ENCODE data around the gene SHC3.

Gene SHC3

DNA sequence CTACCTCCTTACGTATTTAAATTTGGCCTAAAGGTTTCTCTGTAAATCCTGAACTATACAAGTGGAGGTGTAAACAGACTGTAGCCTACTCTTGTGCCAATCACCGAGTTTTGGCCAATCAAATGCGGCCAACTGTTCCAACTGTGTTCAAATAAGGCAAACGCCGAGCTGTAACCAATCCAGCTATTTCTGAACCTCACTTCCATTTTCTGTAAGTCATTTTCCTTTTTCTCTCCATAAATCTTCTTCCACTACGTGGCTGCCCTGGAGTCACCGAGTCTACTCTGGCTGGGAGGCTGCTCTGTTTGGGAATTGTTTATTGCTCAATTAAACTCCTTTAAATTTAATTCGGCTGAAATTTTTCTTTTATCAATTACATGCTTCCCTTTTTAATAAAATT is 129.0 kb downstream of the SHC3 start:
- DNase-seq, result no peak

DNA sequence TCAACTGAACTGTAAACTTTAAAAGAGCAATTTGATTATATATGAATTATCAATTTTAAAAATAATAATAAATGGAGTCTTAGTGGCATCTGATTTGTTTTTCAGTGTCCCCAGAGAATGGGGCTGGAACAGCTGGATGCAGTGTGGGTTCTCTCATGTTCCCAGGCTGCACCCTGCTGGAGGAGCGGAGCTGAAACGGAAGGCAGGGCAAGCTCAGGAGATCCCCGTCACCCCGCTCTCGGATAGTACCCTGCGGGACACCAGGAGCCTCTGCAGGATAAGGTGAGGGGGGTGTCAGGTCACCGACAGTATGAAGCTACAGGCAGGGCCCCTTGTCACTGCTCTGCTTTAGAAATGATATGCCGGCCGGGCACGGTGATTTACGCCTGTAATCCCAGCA is 130.0 kb downstream of the SHC3 start:
- no peak for DNase-seq

DNA sequence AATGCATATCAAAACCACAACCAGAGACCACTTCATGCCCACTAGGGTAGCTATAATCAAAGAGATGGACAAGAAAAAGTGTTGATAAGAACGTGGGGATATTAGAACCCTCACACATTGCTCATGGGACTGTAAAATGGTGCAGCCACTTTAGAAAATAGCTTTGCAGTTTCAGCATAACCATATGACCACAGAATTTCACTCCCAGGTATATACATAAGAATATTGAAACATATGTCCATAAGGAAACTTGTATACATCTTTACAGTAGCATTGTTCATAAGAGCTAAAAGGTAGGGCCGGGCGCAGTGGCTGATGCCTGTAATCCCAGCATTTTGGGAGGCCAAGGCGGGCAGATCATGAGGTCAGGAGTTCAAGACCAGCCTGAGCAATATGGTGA is 131.0 kb downstream of the SHC3 start:
- DNase-seq, result no peak

DNA sequence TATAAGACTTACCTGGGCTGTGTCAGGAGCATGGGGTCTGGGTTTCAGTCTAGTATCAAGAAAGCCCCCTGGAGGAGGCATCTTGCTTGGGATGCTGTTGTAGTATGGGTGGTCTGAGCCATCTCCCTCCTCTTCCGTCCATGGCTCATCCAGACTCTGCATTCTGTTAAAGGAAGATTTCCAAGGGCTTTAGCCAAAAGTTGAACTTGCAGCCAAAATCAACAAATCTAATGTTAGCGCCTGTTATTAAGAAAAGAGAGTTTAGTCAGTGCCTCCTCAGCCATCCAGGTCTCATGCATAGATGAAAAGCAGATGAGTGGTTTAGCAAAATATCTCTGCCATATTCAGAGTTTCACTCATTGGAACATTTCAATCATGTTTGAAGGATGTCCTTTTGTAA is 131.8 kb downstream of the SHC3 start:
- no peak for DNase-seq

DNA sequence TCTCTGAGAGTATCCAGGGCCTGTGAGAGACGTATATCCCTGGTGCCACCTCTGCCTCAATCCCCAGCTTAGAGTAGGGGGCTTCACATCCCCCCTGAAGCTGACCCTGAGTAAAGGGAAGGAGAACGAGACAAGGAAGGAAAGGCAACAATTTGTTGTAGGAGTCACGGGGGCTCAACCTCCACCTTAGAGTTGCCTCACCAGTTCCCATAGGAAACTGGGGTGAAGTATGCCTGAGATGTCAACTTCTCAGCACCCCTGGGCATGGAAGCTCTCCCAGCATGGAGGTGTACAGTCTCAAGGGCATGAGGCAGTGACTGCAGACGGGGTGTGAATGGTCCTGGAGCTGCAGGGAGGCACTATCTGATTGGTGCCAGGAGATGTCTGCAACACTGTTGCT is 133.7 kb downstream of the SHC3 start:
- no peak for DNase-seq

DNA sequence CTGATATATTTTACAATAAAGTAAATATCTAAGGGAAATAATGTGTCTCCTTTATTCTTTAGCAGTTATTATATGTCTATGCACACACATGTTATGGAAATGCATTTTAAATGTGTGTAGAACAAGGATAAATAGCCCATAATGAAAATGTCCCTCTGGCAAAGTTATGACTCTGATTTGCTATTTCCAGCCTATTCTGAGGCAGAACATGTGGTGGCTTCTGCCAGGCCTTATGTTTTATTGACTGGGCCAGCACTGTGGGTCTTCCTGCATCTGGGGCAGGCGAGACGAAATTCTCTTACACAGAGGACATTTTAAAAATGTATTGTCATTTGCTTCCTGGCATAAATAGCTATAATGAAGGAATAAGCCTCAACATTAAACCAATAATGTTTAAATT is 134.5 kb downstream of the SHC3 start:
- DNase-seq, result no peak

DNA sequence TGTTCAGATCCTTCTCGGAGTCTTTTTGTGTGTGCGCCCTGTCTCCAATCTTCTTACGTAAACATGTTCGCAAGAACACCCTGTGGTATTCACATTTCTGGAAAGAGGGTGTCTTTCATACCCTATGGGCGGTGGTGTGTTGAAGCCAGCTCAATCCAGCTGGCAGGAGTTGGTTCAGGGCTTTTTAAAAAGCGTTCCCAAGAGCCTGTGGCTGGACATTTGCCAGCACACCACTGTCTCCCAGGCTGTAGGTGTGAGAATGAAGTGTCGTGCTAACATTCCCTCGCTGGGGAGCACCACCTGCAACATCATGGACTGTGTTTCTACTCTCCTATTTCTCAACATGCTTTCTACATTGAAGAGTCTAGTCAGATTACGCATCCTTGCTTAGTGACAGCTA is 135.6 kb downstream of the SHC3 start:
- no peak for DNase-seq

DNA sequence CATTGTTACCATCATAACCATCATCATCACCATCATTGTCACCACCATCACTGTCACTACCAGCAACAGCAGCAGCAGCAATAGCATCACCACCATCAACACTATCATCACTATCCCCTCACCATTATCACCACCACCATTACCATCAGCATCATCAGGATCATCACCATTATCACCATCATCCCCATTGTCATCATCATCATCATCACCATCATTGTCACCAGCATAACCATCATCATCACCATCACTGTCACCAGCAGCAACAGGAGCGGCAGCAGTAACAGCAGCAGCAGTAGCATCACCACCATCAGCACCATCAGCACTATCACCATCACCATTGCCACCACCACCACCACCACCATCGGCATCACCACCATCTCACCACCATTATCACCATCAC is 139.0 kb downstream of the SHC3 start:
- no peak for DNase-seq

DNA sequence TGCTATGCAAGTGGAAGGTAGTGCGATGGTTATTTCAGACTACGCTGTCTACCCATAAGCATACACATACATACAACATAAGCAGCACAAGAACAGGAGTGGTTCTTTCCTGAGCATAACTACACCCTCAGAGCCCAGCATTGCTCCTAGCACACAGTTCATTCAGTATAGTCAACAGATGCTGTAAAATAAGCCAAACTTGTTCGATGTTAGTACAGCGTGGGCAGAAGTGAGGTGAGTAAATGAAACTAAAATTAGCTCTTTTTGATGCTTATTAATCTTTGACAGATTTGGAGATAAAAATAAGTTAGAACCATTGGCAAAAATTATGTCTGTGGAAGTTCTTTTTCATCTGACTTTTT is 139.5 kb downstream of the SHC3 start:
- DNase-seq, result no peak

DNA sequence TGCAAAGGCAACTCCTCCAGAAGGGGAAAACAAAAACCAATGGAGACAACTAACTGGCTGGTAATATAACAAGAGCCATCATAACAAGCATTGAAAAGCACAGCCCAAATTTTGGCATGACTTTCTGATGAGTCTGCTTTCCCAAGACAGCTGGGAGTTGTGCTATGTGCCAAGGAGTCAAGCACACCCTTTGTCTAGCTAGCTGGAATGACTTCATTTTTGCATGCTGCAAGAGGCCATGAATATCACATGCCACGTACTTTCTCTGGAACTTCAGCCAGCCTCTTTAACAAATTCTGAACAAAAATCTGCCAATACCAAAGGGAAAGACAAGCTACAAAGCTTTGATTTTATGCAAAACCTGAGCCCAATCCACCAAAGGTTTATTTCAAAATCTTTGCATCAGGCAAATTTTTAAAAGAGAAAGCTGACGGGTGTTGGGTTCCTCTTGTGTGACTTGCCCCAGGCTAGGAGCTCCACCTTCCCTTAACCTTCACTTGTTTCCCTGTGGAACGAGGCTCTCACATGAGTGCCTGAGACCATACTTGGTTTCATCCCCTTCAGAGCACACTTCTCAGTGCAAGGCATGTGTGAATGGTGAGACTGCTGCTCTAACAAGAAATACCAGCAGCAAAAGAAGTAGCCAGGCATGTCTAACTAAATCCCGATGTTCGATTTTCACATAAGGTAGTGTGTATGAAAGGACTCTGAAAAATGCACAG is 140.1 kb downstream of the SHC3 start:
- DNase-seq, result no peak

DNA sequence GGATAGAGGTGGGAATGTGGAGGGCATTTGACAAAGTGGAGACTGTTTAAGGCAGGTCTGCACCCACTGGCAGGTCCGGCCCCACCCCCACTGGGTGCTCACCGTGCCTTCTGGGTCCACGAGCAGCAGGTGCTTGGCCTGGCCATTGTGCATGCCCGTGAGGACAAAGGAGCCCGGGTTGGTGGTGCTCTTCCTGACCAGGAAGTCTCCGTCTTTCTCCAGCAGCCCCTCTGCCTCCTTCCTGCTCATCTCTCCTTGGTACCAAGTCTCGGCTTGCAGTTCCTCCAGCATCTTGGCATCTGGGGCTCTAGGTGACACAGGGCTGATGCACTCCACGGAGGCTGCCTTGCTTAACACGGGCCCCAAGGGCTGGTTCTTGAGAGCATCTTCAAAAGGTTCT is 140.7 kb downstream of the SHC3 start:
- DNase-seq, result no peak

DNA sequence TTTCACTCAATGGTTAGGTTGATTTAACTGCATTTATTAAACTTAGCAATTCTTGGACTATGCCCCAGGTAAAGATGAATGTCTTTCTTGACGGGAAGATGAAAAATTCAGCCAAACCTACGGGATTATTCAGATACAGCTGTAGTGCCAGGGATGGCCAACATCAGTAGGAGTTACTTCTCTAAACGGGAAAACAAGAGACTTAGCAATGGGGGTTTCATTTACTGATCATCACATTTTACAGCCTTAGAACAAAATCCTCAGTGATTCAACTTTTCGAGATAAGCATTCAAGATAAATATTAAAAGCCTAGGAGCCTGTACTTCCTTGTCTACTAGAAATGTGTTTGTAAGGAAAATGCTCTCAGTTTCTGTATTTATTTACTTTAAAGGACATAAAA is 141.3 kb downstream of the SHC3 start:
- DNase-seq, result no peak

DNA sequence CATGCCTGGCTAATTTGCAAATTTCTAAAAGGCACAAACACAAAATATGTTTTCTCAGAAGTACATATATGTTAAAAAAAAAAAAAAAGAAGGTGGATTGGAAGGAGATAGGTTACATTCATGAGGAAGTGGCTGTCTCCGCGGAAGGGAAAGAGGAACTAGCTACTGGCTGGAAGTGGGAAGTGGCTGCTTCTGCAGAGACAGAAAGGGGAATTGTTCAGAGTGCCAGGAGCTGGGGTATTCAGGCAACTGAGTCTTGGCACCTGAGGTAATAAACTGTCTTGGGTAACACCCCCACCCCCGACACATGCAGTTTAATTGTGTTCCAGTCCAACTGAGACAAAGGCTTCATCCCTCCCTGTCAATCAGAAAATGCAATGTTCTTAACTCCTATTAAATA is 141.7 kb downstream of the SHC3 start:
- no peak for DNase-seq

DNA sequence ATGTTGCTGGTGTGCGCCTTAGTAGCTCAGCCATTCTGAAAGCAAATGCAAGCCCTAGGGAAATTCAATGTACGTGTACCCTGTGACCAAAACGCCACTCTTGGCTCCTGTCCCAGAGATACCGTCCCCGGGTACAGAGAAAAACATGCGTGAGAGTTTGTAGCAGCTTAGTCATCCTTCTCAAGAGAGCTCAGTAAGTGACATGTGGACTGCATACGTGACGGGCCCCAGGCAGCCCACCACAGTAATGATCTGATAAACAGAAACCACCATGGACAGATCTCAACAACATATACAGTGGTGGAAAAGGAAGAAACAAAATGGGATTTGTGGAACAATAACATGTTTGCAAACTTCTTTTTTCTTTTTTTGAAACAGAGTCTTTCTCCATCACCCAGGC is 142.2 kb downstream of the SHC3 start:
- no peak for DNase-seq

DNA sequence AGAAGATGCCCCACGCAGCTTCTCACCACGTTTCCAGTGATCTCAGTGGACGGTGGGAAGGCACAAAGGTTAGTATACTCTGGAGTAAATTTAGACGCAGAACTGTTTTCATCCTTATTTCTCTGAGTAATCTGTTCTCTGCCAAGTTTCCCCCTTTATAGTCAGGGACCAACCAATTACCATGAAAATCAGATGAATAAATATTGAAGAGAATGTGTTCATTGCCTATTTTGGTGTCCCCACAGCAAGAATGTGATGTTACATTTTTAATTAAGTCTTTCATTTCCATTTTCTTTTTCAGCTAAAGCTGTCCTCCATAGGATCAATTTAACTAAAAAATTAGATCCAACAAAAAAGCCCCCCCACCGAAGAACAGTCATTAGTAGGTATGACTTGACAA is 146.0 kb downstream of the SHC3 start:
- DNase-seq, result no peak

DNA sequence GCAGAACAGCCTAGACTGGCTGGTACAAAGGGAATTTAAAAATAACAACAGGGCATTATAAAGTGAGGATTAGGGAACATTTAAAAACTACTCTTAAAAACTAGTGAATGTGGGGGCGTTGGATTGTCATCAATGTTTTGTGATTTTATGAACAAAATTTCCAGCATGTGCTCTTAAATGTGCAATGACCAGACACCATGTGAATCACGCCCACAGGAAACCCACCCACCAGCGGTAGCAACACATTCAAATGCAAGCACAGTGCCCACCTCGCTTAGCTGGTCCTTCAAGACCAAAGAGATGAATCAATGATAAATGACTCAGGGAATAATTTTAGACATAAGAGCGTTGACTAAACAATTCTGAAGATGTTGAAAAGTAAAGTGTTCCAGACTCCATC is 146.4 kb downstream of the SHC3 start:
- DNase-seq, result no peak

DNA sequence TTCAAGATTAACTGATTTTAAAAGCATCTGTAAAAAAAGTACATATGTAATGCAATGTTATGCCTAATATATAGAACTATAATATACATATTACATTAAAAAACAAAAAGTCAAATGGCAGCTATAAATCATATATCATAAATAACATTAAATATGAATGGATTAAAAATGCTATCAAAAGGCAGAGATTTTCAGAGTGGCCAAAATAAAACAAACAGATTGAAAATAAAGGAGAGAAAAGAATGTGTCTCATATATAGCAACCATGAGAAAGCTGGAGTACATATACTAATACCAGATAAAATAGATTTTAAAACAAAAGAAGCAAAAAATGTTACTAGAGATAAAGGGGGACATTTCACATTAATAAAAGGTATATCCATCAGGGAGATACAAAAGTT is 148.8 kb downstream of the SHC3 start:
- DNase-seq, result no peak

DNA sequence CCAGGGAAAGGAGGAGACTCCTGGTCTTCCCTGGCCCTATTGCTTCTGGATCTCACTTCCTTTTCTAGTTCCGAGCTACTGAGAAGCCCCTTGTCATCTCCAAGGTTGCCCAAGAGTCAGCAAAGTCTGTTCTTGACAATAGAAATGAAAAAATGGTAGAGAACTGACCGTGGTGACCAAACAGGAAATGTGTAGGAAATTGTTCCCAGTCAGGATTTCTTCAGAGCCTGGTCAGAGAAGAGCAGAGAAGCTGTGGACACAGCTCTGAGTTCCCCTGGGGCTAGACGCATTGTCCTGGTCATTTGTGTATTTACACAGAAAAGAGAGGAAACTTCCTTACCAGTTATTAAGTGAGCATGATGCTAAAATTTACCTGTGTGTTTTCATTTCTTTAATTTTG is 151.7 kb downstream of the SHC3 start:
- no peak for DNase-seq

DNA sequence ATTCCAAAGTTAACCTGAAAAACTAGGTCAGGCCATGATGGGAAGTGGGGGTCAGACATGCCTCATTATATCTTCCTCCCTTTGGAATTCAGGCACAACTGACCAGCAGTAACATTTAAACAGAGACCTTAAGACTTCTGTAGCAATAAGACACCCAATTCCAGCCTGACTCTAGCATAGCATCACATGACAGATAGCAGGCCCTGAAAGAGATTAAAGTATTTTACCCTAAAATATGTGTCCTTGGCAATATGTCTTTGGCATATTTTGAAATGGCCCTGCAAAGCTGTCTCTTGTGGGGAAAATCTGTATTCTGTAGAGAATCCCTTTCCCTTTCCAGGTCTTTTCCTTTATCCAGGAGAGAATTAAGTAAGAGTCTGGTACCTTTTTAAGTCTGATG is 153.1 kb downstream of the SHC3 start:
- DNase-seq, result no peak

DNA sequence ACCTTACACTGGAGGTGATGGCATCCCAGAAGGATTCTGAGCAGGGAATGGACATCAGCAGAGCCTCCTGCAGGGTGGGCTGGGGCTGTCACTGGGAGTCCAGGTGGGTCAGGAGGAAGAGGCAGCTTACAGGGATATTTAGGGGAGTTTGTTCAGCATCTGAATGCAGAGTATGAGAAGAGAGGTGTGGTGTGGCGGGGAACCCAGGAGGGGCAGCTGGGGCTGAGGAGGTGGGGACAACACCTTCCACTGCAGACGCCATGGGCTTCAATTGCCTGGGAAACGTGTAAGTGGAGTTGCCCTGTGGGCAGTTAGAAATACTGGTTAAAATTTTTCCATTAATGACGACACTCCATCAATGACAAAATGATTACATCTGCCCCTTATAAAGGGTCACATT is 153.9 kb downstream of the SHC3 start:
- DNase-seq, result no peak

DNA sequence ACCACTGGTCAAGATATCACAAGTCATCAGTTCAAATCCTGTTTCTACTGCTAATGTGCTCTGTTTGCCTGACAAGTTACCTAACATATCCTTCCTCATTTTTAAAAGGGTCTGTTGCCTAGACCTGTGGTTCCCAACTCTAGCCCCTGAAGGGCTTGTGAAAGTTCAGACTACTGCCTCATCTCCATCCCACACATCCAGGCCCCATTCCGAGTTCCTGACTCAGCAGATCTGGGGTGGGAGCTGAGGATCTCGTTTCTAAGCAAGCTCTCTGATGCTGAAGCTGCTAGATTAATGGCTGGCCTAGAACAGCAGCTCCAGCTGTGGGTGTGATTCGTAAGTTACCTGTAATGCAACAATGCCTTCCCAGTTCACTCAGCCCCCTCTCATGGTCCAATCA is 154.9 kb downstream of the SHC3 start:
- no peak for DNase-seq

DNA sequence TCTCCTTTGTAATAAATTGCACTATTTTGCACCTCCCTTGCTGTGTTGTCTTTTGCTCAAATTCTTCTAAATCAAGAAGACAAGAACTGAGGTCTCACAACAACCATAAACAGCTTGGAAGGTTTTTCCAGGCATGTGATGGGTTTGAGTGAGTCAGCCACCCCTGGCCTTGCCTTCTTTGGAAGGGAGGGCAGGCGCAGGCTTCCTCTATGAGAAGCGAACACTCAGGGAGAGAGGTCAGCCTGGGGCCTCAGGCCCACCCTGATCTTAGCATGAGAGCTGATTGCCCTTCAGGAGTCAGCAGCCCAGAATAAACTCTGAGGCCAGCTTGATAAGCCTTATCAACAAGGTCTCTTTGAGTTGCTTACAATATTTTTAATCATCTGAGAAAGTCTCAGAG is 155.7 kb downstream of the SHC3 start:
- DNase-seq, result no peak

DNA sequence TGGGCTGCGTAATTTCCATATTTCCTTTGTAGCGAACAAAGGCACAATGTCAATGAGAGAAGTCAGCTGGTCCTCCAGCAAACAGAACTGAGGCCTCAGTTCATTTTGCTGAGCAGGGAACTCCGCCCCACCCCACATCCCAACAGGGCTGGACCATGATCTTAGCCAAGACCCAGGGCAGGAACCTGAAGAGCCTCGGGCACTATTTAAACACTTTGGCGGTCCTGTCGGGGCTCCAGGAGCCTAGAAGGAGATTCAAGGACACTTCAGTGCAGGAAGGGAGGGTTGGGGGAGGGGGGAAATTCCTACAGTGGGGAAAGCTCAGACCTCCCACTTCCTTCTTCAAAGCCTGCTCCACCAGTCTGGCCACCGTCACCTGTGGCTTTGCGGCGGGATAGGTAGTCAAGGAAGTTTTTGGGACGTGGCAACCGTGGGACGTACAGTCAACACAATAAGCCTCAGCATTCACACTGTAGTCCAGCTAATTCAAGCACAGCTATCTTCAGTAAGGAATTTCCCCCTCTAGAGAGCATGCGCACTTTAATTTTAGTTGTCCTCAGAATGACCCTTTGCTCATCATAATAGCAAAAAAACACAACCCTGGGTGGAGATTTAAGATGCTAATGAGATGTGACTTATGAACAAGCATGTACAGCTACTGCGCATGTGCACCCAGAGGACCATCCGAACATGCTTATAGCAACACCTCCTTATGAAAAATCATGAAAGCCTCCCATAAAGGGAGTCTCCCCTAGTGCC is 156.4 kb downstream of the SHC3 start:
- no peak for DNase-seq

DNA sequence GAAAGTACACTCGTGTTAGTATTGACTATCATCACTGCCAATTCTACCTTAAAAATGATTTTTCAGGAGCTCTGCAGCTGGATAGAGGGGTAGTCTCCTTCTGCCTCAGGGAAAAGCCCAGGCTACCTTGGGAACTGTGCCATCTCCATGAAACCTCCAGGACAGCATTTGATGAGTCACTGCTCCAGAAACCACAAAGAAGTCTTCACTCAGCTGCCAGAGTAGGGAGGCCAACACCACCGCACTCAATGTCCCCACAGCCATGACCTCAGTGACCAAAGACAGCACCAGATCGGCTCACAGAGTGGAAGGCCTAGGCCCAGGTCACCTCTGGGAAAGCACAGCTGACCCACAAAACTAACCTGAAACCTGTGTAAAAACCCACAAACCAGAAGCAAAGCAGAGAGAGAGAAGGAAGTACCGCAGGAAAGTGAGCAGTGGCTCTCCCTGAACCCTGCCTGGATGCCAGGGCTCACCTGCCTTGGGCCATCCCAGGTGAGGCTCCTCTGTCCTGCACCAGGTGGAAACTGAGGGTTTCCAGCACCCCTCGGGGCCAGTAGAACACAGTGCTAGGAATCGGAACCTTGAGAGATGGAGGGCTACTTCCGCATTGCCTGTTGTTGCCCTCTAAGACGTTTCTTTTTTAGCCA is 157.3 kb downstream of the SHC3 start:
- no peak for DNase-seq

DNA sequence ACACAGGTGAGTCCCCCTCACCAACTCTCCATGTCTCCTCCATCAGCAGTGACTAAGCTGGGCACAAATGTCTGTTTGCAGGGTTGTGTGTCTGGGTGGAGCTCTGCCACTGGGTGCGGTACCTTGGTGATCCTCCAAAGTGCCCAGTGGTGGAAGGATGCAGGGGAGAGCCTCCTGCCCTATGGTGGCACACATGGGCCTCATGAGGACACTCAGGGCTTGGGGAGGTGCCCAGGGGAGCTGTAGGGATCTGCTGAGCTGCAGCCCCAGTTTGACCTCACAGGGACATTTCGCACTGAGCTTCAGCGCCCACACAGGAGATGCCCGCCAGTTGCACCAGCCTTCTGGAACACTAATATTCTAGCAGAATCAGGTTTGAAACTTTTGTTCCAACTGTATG is 157.9 kb downstream of the SHC3 start:
- DNase-seq, result no peak
